PC-9 (cell line): ENCODE measurements around the gene DTNBP1.

Experiments
- EZH2 ChIP-seq: fragments of 200-600 bp; sonication (generic); IDR thresholded peaks from 2 replicates; pipeline ENCODE4 v1.8.0; 2017; ENCODE audit warnings: antibody characterized with exemption, low read depth
- TF ChIP-seq, protein P1 (sequence below): fragments of 200-600 bp; sonication (generic); conservative IDR thresholded peaks from 2 replicates; pipeline ENCODE4 v1.6.1; 2017; ENCODE audit warnings: mixed run types, antibody characterized with exemption, mild to moderate bottlenecking, moderate library complexity

DNA sequence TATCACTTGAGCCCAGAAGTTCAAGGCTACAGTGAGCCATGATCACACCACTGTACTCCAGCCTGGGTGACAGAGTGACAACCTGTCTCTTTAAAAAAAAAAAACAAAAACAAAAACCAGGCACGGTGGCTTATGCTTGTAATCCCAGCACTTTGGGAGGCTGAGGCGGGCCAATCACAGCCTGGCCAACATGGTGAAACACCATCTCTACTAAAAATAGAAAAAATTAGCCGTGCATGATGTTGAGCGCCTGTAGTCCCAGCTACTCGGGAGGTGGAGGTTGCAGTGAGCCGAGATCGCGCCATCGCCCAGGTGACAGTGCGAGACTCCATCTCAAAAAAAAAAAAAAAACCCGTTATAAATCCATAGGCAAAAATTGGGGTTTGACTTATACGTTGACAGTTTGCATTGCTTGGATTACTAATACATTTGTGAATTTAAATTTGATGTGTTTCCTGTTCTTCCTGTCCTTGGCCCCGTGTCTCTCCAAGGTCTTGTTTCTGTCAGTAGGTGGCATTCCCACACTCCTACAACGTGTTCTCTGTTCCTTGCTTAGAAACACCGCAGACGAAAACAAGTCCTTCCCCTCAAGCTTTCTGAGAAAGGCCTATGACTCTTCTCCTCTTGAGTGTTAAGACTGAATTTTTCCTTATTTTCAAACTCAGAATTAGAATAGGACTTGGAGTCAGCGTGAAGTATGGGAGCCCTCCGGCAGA is 147.0 kb downstream of the DTNBP1 start:
- TF ChIP-seq, protein P1, sequence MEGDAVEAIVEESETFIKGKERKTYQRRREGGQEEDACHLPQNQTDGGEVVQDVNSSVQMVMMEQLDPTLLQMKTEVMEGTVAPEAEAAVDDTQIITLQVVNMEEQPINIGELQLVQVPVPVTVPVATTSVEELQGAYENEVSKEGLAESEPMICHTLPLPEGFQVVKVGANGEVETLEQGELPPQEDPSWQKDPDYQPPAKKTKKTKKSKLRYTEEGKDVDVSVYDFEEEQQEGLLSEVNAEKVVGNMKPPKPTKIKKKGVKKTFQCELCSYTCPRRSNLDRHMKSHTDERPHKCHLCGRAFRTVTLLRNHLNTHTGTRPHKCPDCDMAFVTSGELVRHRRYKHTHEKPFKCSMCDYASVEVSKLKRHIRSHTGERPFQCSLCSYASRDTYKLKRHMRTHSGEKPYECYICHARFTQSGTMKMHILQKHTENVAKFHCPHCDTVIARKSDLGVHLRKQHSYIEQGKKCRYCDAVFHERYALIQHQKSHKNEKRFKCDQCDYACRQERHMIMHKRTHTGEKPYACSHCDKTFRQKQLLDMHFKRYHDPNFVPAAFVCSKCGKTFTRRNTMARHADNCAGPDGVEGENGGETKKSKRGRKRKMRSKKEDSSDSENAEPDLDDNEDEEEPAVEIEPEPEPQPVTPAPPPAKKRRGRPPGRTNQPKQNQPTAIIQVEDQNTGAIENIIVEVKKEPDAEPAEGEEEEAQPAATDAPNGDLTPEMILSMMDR: no peak
- TF ChIP-seq EZH2: no peak
